HG02973 (cell line): ENCODE data around the gene MSRB1.
A peak's percentile ranks its signal among the peaks of the same experiment; 100 is the strongest.
"Not testable (repeated sequence)": the region's sequence is repeated elsewhere in the genome, so short reads cannot be mapped to it uniquely, and the experiment has no call there.

ENCODE experiments used
- ATAC-seq: cut with Tn5 transposase; IDR thresholded peaks from one replicate; pipeline ENCODE4 v1.9.1; 2021; ENCODE audit warnings: moderate library complexity; ENCODE audit not compliant: unreplicated experiment

The MSRB1 gene

DNA sequence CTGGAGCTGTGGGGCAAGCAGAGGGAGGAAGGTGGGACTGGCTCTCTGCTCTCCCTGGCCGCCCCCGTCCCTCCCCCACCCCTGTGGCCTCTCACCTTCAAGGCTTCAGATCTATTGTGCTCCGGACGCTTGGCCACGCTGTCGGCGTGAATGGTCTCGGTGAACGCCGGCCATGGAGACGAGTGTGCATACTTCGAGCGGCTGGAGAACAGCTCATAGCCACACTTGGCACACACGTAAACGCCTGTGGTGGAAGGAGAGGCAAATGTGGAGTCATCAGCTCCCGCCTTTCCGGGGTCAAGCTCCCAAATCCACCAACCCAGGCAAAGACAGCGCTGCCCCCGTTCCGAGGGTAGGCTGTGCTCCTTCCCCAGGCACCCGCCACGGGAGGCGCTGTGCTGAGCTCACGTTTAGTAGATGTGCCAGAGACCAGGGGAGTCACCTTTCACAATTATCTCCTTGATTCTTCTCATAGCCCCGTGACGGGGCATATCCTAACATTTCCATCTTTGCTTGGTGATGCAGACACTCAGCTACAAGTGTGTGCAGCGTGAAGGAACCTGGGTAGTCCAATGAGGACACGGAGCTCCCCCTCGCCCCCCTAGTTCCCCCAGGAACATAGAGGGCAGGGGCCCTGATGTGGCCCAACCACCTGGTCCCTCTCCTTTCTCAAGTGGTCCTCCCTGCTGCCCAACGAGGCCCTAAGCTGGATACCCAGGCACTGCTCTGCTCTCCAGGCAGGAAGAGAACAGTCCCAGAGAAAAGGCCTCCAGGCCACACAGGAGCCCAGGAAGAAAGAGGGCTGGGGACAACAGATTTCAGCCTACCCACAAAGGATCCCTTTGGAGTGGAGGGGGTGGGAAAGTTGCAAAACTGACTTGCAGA lies 1.6 kb downstream of the MSRB1 start:
- no peak for ATAC-seq

- ATAC-seq, result no peak
Observed at GRCh38 chr16:1940273-1941161, 2.5 kb downstream of the MSRB1 start.

DNA sequence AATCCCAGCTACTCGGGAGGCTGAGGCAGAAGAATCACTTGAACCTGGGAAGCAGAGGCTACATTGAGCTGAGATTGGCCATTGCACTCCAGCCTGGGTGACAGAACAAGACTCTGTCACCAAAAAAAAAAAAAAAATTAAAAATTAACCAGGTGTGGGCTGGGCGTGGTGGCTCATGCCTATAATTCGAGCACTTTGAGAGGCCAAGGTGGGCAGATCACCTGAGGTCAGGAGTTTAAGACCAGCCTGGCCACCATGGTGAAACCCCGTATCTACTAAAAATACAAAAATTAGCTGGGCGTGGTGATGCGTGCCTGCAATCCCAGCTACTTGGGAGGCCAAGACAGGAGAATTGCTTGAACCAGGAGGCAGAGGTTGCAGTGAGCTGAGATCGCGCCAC lies 3.2 kb downstream of the MSRB1 start:
- not testable (repeated sequence) for ATAC-seq

GRCh38 chr16:1938910-1939309 lies 4.1 kb downstream of the MSRB1 start:
- no peak for ATAC-seq

GRCh38 chr16:1938316-1938715 lies 4.7 kb downstream of the MSRB1 start:
- no peak for ATAC-seq

- ATAC-seq, result no peak
Observed at GRCh38 chr16:1936945-1937479, 6.0 kb downstream of the MSRB1 start.

GRCh38 chr16:1933097-1933661 lies 9.8 kb downstream of the MSRB1 start:
- no peak for ATAC-seq

- ATAC-seq, result no peak
Observed at GRCh38 chr16:1932050-1933028, 10.7 kb downstream of the MSRB1 start.

GRCh38 chr16:1930338-1930720 lies 12.7 kb downstream of the MSRB1 start:
- no peak for ATAC-seq

DNA sequence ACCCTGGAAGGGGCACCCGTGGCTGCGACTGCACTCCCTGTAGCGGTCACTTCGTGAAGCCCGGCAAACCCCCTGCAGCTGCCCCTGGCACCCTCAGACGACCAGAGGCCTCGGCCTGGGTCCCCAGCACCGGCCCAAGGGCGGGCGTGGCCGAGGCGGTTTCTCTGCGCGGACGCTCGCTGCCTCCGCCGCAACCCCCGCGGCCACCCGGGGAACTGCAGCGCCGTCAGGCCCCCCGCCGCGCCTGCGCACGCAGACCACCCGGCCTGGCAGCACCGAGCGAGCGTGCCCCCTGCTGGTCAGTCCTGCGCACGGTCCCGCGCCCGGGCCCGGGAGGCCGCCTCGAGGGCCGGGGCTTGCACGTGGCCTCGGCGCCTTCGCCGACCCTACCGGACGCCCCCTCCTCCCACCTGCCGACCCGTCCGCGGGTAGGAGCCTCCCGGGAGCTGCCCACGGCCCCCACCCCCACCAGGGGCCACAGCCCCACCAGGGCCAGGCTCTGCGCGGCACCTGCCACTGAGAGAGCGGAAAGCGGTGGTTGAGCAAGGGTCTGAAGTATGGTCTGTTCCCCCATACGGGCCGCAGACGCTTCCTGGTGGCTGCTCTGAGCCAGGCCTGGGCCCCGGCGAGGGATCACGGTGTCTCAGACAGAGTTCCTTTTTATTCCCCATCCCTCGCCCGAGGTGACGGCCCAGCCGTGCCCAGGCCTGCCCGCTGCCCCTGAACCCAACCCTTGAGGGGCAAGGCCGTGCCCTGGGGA lies 13.2 kb downstream of the MSRB1 start:
- peak; percentile 78 for ATAC-seq

GRCh38 chr16:1929105-1929504 lies 13.9 kb downstream of the MSRB1 start:
- no peak for ATAC-seq

GRCh38 chr16:1926271-1926670 lies 16.7 kb downstream of the MSRB1 start:
- ATAC-seq, result no peak

DNA sequence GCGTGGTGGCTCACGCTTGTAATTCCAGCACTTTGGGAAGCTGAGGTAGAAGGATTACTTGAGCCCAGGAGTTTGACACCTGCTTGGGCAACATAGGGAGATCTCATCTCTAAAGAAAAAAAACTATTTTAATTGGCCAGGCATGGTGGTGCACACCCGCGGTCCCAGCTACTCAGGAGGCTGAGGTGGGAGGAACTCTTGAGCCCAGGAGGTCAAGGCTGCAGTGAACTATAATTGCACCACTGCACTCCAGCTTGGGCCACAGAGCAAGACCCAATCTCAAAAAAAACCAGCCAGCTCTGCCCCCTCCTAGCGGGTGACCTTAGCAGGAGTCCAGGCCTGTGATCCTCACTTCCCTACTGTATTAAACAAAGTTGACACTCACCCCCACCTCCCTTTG lies 18.9 kb downstream of the MSRB1 start:
- no peak for ATAC-seq

DNA sequence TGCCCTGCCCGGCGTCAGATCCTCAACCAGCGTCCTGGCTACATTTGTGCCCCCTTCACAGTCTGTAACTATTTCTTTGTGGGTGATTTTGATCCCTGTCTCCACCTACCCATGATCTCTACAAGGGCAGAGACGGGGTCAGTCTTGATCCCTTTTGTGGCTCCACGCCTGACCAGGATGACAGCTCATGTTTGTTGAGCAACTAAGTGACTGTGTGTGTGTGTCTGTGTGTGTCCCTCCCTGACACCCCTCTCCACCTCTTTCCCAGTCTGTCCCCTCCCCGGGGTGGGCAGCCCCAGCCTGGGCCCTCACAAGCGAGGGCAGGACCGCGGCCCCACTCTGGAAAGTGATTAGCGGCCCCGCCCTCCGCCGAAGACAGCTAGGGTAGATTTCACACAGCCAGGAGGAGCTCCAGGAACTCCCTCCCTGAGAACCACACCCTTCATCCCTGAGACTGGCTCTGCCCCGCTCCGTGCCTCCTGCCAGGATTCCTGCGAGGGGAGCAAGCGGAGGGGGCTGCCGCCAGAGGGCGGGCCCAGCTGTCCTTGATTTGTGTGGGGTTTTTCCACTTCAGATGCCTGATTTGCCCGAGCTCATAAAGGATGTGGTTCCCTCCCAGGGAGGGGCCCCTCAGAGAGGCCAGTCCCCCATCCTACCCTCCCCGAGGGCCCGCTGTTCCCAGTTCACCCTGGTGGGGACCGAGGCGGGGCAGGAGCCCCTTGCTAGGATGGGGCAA lies 19.5 kb downstream of the MSRB1 start:
- no peak for ATAC-seq

DNA sequence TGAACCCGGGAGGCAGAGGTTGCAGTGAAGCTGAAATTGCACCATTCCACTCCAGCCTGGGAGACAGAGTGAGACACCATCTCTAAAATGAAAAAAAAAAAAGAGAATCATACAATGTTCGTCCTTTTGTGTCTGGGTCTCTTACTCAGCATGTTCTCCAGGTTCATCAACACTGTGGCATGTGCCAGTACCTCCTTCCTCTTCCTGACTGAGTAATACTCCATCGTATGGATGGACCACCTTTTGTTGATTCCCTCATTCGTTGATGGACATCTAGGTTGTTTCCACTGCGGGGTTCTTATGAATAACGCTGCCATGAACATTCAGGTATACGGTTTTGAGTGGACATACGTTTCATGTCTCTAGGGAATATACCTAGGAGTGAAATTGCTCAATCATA lies 20.6 kb downstream of the MSRB1 start:
- no peak for ATAC-seq

DNA sequence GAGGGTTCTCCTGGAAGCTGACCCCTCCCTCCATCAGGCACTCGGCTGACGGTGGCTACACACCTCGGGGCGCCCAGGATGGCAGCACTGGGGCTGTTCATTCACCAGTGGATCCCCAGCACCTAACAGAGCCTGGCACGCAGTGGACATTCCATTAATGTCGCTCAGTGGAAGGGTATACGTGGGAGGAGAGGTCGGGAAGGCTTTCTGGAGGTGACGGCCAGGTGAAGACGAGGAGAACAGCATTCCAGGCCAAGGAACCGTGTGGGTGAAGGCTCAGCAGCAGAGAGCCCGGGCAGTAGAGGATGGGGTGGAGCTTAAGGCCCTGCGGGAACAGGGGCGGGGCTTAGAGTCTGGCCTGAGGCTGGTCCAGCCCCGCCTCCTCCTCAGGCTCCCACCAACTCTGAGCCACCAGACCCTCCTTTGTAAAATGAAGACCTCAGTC lies 22.2 kb downstream of the MSRB1 start:
- no peak for ATAC-seq

DNA sequence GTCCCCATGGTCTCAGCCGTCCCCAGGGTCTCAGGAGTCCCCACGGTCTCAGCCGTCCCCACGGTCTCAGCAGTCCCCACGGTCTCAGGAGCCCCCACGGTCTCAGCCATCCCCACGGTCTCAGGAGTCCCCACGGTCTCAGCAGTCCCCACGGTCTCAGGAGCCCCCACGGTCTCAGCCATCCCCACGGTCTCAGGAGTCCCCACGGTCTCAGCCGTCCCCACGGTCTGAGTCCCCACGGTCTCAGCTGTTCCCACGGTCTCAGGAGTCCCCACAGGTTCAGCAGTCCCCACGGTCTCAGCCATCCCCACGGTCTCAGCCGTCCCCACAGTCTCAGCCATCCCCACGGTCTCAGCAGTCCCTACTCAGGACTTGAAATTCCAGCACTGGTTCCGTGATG lies 22.9 kb downstream of the MSRB1 start:
- ATAC-seq, result not testable (repeated sequence)

DNA sequence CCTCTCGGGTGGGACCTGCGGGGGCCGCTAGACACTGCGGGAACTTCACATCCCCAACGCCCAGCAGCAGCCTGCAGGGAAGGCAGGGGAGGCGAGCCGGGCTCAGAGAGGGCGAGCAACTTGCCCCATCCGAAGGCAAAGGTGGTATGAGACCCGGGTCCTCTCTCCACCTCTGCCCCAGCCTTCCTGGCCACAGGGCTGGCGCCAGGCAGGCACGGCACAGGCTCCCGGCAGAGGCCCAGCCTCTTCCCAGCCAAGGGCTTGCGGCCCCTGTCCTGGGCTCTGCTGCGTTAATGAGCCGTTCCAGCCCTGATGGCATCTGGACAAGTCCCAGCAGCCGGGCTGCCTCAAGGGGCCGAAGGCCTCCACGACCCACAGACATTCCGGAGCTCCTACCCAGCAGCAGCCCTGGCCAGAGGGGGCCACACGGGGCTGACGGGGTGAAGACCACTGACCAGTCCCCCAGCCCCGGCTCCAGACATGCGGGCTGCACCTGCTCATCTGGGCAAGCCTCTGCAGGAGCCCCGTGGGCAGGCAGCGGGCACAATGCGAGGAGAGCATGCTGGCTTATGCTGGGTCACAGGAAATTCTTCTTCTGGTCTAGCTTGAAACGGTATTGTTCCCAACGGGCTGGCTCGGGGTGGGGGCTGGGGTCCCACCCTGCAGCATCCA lies 23.5 kb downstream of the MSRB1 start:
- ATAC-seq, result no peak
